ENCODE results near the gene PDILT. TPM values are rescaled to one million over a fixed set of nuclear protein-coding genes. Genes with fewer than 3 reads are reported as not detected.

PDILT gene
- total RNA-seq, 1 experiment from 2014 or later = not detected

- TF ChIP-seq CTCF (conservative IDR thresholded peaks at IDR 0.05) (no peak), EZH2 (IDR thresholded peaks at IDR 0.05; ENCODE audit: low read depth) (no peak)
- H3K9me3 ChIP-seq (ENCODE audit: insufficient read depth, low read depth) = no peaks in the 10 kb centered on the region
- H3K79me2 ChIP-seq (ENCODE audit: low read depth) = no peaks in the 10 kb centered on the region
- H3K4me3 ChIP-seq = no peak overlapping the region
- no peaks in the 10 kb centered on the region for H4K20me1 ChIP-seq (ENCODE audit: insufficient read depth)
- no TSS peak for BruUV-seq (replicated peaks)
- intact Hi-C loops (cut with micrococcal nuclease; ENCODE audit: unreplicated experiment) = no loop called here
- H3K9me2 ChIP-seq (ENCODE audit: insufficient read depth) = no peaks in the 10 kb centered on the region
- H3K4me1 ChIP-seq (replicated peaks; ENCODE audit: insufficient read depth) = no peaks in the 10 kb centered on the region
- no peak overlapping the region for H3K27ac ChIP-seq
- no peak overlapping the region for H3K4me2 ChIP-seq
- no peak overlapping the region for H2AFZ ChIP-seq
- H3K36me3 ChIP-seq (ENCODE audit: low read depth) = no peaks in the 10 kb centered on the region
- H3K27me3 ChIP-seq (ENCODE audit: insufficient read depth, low read depth) = peaks cover 11% of the 10 kb centered on the region; the same call in 1 of the 2 replicates
- H3F3A ChIP-seq (ENCODE audit: insufficient read depth, low read depth) = no peaks in the 10 kb centered on the region
- DNase-seq = no peak
- POLR2A ChIA-PET (ENCODE audit: unreplicated experiment) = no interaction called here
- CTCF ChIA-PET = no interaction called here
Observed at GRCh38 chr16:20325005-20325404, 79.5 kb downstream of the PDILT start.

GRCh38 chr16:20323591-20324117 is 80.9 kb downstream of the PDILT start:
- Histone ChIP-seq H3F3A (ENCODE audit: insufficient read depth, low read depth) (no peaks in the 10 kb centered on the region), H3K4me3 (no peak overlapping the region), H3K9me2 (ENCODE audit: insufficient read depth) (no peaks in the 10 kb centered on the region), H3K36me3 (ENCODE audit: low read depth) (no peaks in the 10 kb centered on the region), H3K9me3 (ENCODE audit: insufficient read depth, low read depth) (no peaks in the 10 kb centered on the region), H3K4me1 (replicated peaks; ENCODE audit: insufficient read depth) (no peaks in the 10 kb centered on the region), H3K4me2 (no peak overlapping the region), H4K20me1 (ENCODE audit: insufficient read depth) (no peaks in the 10 kb centered on the region), H3K27me3 (ENCODE audit: insufficient read depth, low read depth) (0 out of 2 replicates have a peak, but pooled peaks cover 4% of the 10 kb centered on the region), H3K27ac (no peak overlapping the region), H3K79me2 (ENCODE audit: low read depth) (no peaks in the 10 kb centered on the region), H2AFZ (no peak overlapping the region)
- DNase-seq = no peak
- ChIA-PET POLR2A (ENCODE audit: unreplicated experiment) (no interaction called here), CTCF (no interaction called here)
- no peak for TF ChIP-seq CTCF (conservative IDR thresholded peaks at IDR 0.05)
- TF ChIP-seq EZH2 (IDR thresholded peaks at IDR 0.05; ENCODE audit: low read depth) = no peak
- intact Hi-C loops (cut with micrococcal nuclease; ENCODE audit: unreplicated experiment) = no loop called here
- BruUV-seq (replicated peaks) = no TSS peak

DNA sequence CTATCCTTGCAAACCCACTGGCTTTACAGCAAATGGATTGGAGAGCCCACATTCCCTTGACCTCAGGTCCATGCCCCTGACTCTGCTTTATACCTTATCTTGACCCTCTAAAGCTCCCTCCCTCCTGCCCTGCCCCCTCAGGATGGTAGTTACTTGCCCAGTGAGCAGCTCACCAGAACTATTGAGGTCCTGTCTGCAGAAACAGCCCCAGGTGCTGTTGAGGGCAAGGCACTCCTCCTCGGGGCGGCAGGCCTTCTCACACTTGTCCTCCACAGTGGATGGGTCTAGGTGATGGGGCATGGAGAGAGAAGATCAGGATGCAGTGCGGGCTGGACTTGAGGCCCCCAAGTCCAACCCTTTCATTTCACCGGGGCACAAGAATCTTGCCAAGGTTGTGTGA is 81.8 kb downstream of the PDILT start:
- Histone ChIP-seq H3K4me3 (no peak overlapping the region), H3K4me2 (no peak overlapping the region), H3F3A (ENCODE audit: insufficient read depth, low read depth) (no peaks in the 10 kb centered on the region), H3K79me2 (ENCODE audit: low read depth) (no peaks in the 10 kb centered on the region), H4K20me1 (ENCODE audit: insufficient read depth) (no peaks in the 10 kb centered on the region), H3K27ac (no peak overlapping the region), H2AFZ (no peak overlapping the region), H3K9me2 (ENCODE audit: insufficient read depth) (no peaks in the 10 kb centered on the region), H3K27me3 (ENCODE audit: insufficient read depth, low read depth) (0 out of 2 replicates have a peak, but pooled peaks cover 7% of the 10 kb centered on the region), H3K4me1 (replicated peaks; ENCODE audit: insufficient read depth) (no peaks in the 10 kb centered on the region), H3K9me3 (ENCODE audit: insufficient read depth, low read depth) (no peaks in the 10 kb centered on the region), H3K36me3 (ENCODE audit: low read depth) (no peaks in the 10 kb centered on the region)
- no peak for DNase-seq
- no peak for TF ChIP-seq EZH2 (IDR thresholded peaks at IDR 0.05; ENCODE audit: low read depth)
- TF ChIP-seq CTCF (conservative IDR thresholded peaks at IDR 0.05) = no peak
- BruUV-seq (replicated peaks) = no TSS peak
- POLR2A ChIA-PET (ENCODE audit: unreplicated experiment) = no interaction called here
- CTCF ChIA-PET = no interaction called here
- intact Hi-C loops (cut with micrococcal nuclease; ENCODE audit: unreplicated experiment) = no loop called here
